HL-60 (cell line): ENCODE measurements around the gene BMP8B.
"Not testable (repeated sequence)": the region's sequence is repeated elsewhere in the genome, so short reads cannot be mapped to it uniquely, and the experiment has no call there.

Experiments used
- DNase-seq, 2 experiments: peaks; one replicate each; pipeline ENCODE4 v3.0.0-alpha.2; 2010 to 2020; ENCODE audit warnings: low read depth in 1 of 2, low spot score in 1 of 2
- H3K27ac ChIP-seq: fragments of 250-450 bp; sonication (Bioruptor Pico); replicated peaks from 2 replicates; pipeline ENCODE4 v1.5.1; 2020; ENCODE audit warnings: mild to moderate bottlenecking, moderate library complexity
- H3K27me3 ChIP-seq: fragments of 250-450 bp; sonication (Bioruptor Pico); 2 replicates; pipeline ENCODE4 v1.5.1; 2021; ENCODE audit warnings: mild to moderate bottlenecking, moderate library complexity; ENCODE audit not compliant: insufficient read depth, poor library complexity, severe bottlenecking
- H3K4me3 ChIP-seq: replicated peaks from 2 replicates; pipeline ENCODE4 v1.5.1; 2011; ENCODE audit warnings: mild to moderate bottlenecking, control low read depth, low read length; ENCODE audit not compliant: insufficient read depth
- GABPA ChIP-seq: IDR thresholded peaks from 2 replicates; pipeline ENCODE4 v1.6.1; 2012; ENCODE audit warnings: low read depth
- POLR2AphosphoS5 ChIP-seq: IDR thresholded peaks from 2 replicates; pipeline ENCODE4 v1.6.1; 2012; ENCODE audit warnings: low read depth
- SPI1 ChIP-seq: IDR thresholded peaks from 2 replicates; pipeline ENCODE4 v1.6.1; 2012; ENCODE audit warnings: low read depth, mild to moderate bottlenecking, borderline replicate concordance
- TF ChIP-seq, protein P1 (sequence below): IDR thresholded peaks from 2 replicates; pipeline ENCODE4 v1.6.1; 2012; ENCODE audit warnings: low read depth; ENCODE audit not compliant: insufficient replicate concordance
- TF ChIP-seq, protein P2 (sequence below): IDR thresholded peaks from one replicate; pipeline ENCODE4 v1.5.1; 2011; ENCODE audit warnings: low read length, control low read depth, inconsistent platforms; ENCODE audit not compliant: insufficient read depth

The BMP8B gene

GRCh38 chr1:39776400-39776713 lies 12.3 kb downstream of the BMP8B start:
- TF ChIP-seq, protein P1, sequence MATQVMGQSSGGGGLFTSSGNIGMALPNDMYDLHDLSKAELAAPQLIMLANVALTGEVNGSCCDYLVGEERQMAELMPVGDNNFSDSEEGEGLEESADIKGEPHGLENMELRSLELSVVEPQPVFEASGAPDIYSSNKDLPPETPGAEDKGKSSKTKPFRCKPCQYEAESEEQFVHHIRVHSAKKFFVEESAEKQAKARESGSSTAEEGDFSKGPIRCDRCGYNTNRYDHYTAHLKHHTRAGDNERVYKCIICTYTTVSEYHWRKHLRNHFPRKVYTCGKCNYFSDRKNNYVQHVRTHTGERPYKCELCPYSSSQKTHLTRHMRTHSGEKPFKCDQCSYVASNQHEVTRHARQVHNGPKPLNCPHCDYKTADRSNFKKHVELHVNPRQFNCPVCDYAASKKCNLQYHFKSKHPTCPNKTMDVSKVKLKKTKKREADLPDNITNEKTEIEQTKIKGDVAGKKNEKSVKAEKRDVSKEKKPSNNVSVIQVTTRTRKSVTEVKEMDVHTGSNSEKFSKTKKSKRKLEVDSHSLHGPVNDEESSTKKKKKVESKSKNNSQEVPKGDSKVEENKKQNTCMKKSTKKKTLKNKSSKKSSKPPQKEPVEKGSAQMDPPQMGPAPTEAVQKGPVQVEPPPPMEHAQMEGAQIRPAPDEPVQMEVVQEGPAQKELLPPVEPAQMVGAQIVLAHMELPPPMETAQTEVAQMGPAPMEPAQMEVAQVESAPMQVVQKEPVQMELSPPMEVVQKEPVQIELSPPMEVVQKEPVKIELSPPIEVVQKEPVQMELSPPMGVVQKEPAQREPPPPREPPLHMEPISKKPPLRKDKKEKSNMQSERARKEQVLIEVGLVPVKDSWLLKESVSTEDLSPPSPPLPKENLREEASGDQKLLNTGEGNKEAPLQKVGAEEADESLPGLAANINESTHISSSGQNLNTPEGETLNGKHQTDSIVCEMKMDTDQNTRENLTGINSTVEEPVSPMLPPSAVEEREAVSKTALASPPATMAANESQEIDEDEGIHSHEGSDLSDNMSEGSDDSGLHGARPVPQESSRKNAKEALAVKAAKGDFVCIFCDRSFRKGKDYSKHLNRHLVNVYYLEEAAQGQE, result no peak
- TF ChIP-seq, protein P2, sequence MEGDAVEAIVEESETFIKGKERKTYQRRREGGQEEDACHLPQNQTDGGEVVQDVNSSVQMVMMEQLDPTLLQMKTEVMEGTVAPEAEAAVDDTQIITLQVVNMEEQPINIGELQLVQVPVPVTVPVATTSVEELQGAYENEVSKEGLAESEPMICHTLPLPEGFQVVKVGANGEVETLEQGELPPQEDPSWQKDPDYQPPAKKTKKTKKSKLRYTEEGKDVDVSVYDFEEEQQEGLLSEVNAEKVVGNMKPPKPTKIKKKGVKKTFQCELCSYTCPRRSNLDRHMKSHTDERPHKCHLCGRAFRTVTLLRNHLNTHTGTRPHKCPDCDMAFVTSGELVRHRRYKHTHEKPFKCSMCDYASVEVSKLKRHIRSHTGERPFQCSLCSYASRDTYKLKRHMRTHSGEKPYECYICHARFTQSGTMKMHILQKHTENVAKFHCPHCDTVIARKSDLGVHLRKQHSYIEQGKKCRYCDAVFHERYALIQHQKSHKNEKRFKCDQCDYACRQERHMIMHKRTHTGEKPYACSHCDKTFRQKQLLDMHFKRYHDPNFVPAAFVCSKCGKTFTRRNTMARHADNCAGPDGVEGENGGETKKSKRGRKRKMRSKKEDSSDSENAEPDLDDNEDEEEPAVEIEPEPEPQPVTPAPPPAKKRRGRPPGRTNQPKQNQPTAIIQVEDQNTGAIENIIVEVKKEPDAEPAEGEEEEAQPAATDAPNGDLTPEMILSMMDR, result no peak
- TF ChIP-seq POLR2AphosphoS5 (no peak), SPI1 (no peak), GABPA (no peak)
- no peak for DNase-seq
- no peak overlapping the region for H3K27ac ChIP-seq
- H3K27me3 ChIP-seq, result peaks cover 2% of the 10 kb centered on the region
- no peak overlapping the region for H3K4me3 ChIP-seq

- H3K4me3 ChIP-seq, DNase-seq, H3K27me3 ChIP-seq, H3K27ac ChIP-seq: not testable (repeated sequence)
Observed at GRCh38 chr1:39775676-39776399, 12.8 kb downstream of the BMP8B start.

DNA sequence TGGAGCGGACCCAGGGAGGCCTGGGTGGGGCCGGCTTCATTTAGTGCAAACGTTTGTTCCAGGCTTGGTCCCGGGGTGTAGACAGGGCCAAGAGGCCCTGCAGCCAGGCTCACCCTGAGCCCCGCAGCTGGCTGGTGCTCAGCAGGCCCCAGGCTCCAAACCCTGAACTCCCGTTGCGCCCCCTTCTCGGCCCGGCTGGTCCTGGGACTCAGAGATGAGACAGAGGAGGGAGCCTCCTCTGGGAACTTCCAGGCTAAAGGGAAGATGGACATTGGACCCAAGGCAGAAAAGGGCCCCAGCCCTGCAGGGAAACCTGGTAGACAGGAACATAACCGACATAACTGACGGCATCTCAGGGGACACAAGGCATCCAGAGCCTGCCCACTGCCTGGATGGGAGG lies 13.5 kb downstream of the BMP8B start:
- H3K27ac ChIP-seq, DNase-seq, H3K27me3 ChIP-seq, H3K4me3 ChIP-seq: not testable (repeated sequence)

DNA sequence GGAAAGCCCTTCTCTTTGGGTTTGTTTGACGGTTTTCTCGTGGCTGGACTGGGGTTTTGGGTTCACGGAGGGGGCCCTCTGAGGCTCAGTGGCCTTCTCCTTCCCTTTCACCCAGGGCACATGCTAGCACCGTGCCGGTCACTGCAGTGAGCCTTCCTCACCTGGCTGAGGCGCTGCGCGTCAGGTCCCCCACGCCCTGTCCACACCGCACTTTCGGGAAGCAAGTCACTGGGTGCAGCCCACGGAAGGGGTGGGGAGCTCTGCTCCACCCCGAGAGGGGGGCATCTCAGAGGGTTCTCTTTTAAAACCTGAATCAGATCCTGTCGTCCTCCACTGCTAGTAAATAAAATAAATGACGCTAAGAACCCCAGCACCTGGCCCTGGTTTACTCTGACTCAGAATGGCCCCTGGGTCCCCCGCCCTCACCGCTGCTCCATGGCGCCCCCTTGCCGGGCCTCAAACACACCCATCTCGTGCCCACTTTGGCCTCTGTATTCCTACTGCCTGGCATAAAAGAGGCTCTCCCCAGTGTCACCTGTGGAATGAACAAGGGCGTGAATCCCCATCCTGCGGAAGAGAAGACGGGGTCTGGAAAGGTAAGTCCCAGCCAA lies 15.2 kb downstream of the BMP8B start:
- not testable (repeated sequence) for DNase-seq, H3K4me3 ChIP-seq, H3K27ac ChIP-seq, H3K27me3 ChIP-seq

DNA sequence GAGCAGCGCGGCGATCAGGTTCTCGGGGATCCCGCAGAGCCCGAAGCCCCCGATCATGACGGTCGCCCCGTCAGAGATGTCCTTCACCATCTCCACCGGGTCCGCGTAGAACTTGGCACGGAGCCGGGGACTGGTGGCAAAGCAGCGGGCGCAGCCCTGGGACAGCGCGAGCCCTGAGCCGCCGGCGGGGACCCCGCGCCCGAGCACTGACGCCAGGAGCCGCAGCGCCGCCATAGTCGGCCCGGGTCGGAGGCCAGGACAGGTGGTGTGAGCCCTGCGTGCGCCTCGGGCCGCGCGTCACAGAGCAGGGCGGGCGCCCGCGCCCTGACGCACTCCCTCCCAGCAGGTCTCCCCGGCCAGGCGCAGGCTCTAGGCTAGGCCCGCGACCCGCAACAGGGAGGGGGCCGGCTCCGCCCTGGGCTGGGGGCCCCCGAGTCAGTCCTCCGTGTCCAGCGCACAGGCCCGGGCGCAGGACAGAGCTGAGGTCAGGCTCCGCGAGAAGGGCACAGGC lies 17.6 kb downstream of the BMP8B start, which contains the start of gene OXCT2:
Gene OXCT2 (minus strand): TSS at position 327 of the 511 bp plus-strand sequence. CDS start 93 bp downstream, at position 234.
- not testable (repeated sequence) for H3K27me3 ChIP-seq, DNase-seq, H3K27ac ChIP-seq, H3K4me3 ChIP-seq

- not testable (repeated sequence) for H3K27ac ChIP-seq, H3K27me3 ChIP-seq, DNase-seq, H3K4me3 ChIP-seq
Observed at GRCh38 chr1:39770100-39771021, 18.3 kb downstream of the BMP8B start.

DNA sequence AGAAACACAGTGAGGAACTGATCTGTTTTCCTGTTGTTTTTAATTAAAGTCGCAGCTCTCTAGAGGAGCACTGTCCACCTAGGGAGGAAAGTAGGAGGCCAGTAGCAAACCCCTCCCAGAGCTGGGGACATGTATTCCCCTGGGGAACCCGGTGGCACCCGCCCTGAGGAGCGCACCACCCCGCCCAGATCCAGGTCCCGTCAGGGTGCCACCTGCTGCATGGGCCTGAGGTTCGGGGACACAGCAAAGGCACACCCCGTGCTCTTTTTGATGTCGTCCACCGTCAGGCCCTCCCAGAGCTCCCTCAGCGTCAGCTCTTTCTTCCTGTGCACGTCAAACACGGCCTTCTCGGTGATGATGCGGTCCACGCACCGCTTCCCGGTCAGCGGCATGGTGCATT lies 19.2 kb downstream of the BMP8B start:
- not testable (repeated sequence) for H3K4me3 ChIP-seq, DNase-seq, H3K27me3 ChIP-seq, H3K27ac ChIP-seq

GRCh38 chr1:39766466-39766865 lies 22.2 kb downstream of the BMP8B start:
- H3K27ac ChIP-seq, H3K4me3 ChIP-seq, H3K27me3 ChIP-seq, DNase-seq: not testable (repeated sequence)

DNA sequence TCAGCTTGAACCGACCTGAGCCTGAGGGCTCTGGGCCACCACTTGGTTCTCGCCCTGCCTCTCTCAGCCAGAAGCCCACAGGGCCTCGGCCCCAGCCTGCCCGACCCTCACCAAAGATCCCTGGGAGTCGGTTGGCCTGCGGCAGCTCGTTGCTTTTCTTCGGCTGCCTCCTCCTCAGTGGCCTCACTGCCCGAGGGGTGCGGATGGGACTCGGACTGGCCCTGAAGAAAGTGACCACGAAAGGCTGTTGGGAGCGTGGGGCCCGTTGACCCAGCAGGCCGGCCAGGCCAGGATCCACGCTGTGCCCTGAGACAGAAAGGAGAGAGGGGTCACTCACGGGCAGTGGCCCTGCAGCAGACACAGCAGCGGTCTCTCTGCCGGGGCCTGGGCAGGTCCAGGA lies 24.2 kb downstream of the BMP8B start:
- H3K27me3 ChIP-seq, H3K4me3 ChIP-seq, DNase-seq, H3K27ac ChIP-seq: not testable (repeated sequence)

GRCh38 chr1:39763619-39764374 lies 24.9 kb downstream of the BMP8B start:
- not testable (repeated sequence) for DNase-seq, H3K4me3 ChIP-seq

More at GRCh38 chr1:39763619-39764374, 24.9 kb downstream of the BMP8B start:
- not testable (repeated sequence) for H3K27me3 ChIP-seq, H3K27ac ChIP-seq
